ENCODE data around the gene ATP5MG. TPM values are rescaled to one million over a fixed set of nuclear protein-coding genes. Genes with fewer than 3 reads are reported as not detected.

ATP5MG gene
- total RNA-seq, 1 donor from 2014 or later: 233 TPM

DNA sequence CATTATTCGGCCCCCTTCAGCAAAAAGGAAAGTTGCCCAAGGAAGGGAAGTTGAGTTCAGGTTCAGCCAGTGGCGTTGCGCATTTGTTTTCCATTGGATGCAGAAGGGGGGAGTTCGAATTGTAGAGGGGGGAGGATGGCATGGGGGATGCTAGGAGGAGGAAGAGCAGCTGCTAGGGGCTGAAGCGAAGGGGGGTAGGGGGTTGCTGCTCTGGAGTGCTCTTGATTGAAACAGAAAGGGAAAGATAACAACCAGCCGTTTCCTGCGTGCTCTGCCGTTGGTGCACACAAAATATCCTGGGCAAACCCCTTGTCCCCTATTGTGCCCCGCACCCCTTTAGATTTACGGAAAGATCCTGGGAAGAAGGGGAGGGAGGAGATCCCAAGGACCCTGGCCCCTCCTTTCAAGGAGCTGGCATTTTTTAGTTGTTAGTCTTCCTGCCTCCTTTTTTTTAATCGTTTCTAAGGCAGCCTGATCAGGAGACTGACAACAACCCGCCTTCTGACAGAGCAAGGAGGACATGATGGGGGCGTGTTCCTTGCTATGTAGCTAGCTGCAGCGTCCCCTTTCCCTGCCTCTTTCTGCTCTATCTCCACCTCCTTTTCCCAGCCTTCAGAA, 37.0 kb downstream of the ATP5MG start:
- Mint-ChIP-seq H3K9me3 (no peaks in the 10 kb centered on the region), H3K4me3 (peak overlapping the region; percentile 95), H3K36me3 (ENCODE audit: low read depth) (no peaks in the 10 kb centered on the region), H3K4me1 (peaks cover 80% of the 10 kb centered on the region), H3K27ac (ENCODE audit: unreplicated experiment) (peak overlapping the region; percentile 74), H3K27me3 (ENCODE audit: low read depth) (no peaks in the 10 kb centered on the region)
- no peak for TF ChIP-seq CTCF (conservative IDR thresholded peaks at IDR 0.05)
- DNase-seq (ENCODE audit: low read depth, low spot score): peak; percentile 33

DNA sequence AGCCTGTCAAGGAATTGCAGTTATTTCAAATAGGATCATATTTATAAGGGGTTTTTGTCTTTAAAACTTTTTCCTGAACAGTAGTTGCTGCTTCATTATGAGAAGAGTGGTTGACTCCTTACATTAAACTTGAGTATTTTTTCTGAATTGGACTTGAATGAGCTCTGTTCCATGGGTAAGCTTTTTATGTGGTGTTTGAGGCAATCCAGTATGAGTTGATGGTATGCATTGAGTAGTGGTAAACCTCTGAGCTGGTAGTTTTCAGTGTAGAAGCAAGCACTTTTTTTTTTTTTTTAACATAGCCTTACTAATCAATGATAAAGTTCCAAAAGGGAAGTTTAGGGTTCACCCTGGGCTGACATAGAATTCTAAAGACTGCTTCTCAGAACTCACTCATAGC, 38.2 kb downstream of the ATP5MG start:
- TF ChIP-seq CTCF (conservative IDR thresholded peaks at IDR 0.05): no peak
- no peaks in the 10 kb centered on the region for H3K9me3 Mint-ChIP-seq
- no peak overlapping the region for H3K27ac Mint-ChIP-seq (ENCODE audit: unreplicated experiment)
- H3K36me3 Mint-ChIP-seq (ENCODE audit: low read depth): no peaks in the 10 kb centered on the region
- peak overlapping the region; percentile 95 for H3K4me3 Mint-ChIP-seq
- DNase-seq (ENCODE audit: low read depth, low spot score): no peak
- no peaks in the 10 kb centered on the region for H3K27me3 Mint-ChIP-seq (ENCODE audit: low read depth)
- H3K4me1 Mint-ChIP-seq: peaks cover 72% of the 10 kb centered on the region

DNA sequence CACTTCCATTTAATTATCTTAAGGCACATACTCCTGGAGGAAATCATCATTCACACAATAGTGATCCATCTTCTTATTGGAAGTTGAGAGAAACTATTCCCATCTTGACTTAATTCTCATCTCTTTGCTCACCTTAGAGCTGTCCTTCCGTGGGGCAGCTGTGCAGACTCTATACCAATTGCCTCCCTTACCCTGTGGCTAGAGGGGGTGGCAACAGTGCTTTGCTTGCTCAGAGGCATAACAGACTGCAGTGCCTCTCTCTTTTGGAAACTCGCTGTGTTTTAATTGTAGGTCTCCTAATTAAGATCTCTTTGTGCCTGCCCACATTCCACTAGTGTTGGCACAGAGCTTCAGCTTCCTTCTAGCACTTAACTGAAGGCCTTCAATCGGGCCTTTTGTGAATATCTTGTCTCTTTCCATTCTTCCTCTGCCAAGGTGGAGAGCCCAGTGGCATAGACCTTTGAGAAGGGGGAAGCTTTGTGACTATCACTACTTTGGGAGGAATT, 40.4 kb downstream of the ATP5MG start:
- Mint-ChIP-seq H3K27ac (ENCODE audit: unreplicated experiment) (no peak overlapping the region), H3K4me1 (peaks cover 76% of the 10 kb centered on the region)

GRCh38 chr11:118442301-118442700, 40.9 kb downstream of the ATP5MG start:
- no peak for DNase-seq (ENCODE audit: low read depth, low spot score)
- Mint-ChIP-seq H3K27me3 (ENCODE audit: low read depth) (no peaks in the 10 kb centered on the region), H3K4me3 (peak overlapping the region; percentile 16), H3K9me3 (no peaks in the 10 kb centered on the region), H3K36me3 (ENCODE audit: low read depth) (peaks cover 4% of the 10 kb centered on the region), H3K27ac (ENCODE audit: unreplicated experiment) (no peak overlapping the region), H3K4me1 (peaks cover 79% of the 10 kb centered on the region)
- TF ChIP-seq CTCF (conservative IDR thresholded peaks at IDR 0.05): no peak

More for the DNA sequence above, 40.4 kb downstream of the ATP5MG start:
- peaks cover 1% of the 10 kb centered on the region for H3K36me3 Mint-ChIP-seq (ENCODE audit: low read depth)
- no peak for TF ChIP-seq CTCF (conservative IDR thresholded peaks at IDR 0.05)
- peak overlapping the region; percentile 16 for H3K4me3 Mint-ChIP-seq
- H3K9me3 Mint-ChIP-seq: no peaks in the 10 kb centered on the region
- DNase-seq (ENCODE audit: low read depth, low spot score): no peak
- H3K27me3 Mint-ChIP-seq (ENCODE audit: low read depth): no peaks in the 10 kb centered on the region

- Mint-ChIP-seq H3K4me3 (peak overlapping the region; percentile 7), H3K27me3 (ENCODE audit: low read depth) (no peaks in the 10 kb centered on the region), H3K36me3 (ENCODE audit: low read depth) (peaks cover 7% of the 10 kb centered on the region), H3K9me3 (no peaks in the 10 kb centered on the region), H3K27ac (ENCODE audit: unreplicated experiment) (peak overlapping the region; percentile 4), H3K4me1 (peaks cover 77% of the 10 kb centered on the region)
- DNase-seq (ENCODE audit: low read depth, low spot score): no peak
- no peak for TF ChIP-seq CTCF (conservative IDR thresholded peaks at IDR 0.05)
Measured at GRCh38 chr11:118442908-118443589, 41.6 kb downstream of the ATP5MG start.
